Subcutaneous adipose tissue (tissue), 4 donors: ENCODE measurements around the gene SLC49A4. TPM values are rescaled to one million over a fixed set of nuclear protein-coding genes. Genes with fewer than 3 reads are reported as not detected.

Source experiments
- total RNA-seq, 4 donors: library from RNA; depleted of rRNA; stranded (reverse); fragments of >200 nt; gene quantifications; one replicate each; pipeline ENCODE4 v1.1.0, GENCODE V29; 2016
- TF ChIP-seq, protein P1 (sequence below): fragments of 450-650 bp; IDR thresholded peaks from one replicate; pipeline ENCODE4 v1.5.1; 2016; ENCODE audit warnings: low read depth, mild to moderate bottlenecking, control low read depth, antibody characterized with exemption, moderate library complexity

Gene SLC49A4
- total RNA-seq, 4 donors from 2014 or later = 21.1 to 27.1 (median 23.2) TPM

- TF ChIP-seq, protein P1, sequence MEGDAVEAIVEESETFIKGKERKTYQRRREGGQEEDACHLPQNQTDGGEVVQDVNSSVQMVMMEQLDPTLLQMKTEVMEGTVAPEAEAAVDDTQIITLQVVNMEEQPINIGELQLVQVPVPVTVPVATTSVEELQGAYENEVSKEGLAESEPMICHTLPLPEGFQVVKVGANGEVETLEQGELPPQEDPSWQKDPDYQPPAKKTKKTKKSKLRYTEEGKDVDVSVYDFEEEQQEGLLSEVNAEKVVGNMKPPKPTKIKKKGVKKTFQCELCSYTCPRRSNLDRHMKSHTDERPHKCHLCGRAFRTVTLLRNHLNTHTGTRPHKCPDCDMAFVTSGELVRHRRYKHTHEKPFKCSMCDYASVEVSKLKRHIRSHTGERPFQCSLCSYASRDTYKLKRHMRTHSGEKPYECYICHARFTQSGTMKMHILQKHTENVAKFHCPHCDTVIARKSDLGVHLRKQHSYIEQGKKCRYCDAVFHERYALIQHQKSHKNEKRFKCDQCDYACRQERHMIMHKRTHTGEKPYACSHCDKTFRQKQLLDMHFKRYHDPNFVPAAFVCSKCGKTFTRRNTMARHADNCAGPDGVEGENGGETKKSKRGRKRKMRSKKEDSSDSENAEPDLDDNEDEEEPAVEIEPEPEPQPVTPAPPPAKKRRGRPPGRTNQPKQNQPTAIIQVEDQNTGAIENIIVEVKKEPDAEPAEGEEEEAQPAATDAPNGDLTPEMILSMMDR = no peak
These were observed 98.4 kb downstream of the SLC49A4 start for GRCh38 chr3:122893282-122893681.

DNA sequence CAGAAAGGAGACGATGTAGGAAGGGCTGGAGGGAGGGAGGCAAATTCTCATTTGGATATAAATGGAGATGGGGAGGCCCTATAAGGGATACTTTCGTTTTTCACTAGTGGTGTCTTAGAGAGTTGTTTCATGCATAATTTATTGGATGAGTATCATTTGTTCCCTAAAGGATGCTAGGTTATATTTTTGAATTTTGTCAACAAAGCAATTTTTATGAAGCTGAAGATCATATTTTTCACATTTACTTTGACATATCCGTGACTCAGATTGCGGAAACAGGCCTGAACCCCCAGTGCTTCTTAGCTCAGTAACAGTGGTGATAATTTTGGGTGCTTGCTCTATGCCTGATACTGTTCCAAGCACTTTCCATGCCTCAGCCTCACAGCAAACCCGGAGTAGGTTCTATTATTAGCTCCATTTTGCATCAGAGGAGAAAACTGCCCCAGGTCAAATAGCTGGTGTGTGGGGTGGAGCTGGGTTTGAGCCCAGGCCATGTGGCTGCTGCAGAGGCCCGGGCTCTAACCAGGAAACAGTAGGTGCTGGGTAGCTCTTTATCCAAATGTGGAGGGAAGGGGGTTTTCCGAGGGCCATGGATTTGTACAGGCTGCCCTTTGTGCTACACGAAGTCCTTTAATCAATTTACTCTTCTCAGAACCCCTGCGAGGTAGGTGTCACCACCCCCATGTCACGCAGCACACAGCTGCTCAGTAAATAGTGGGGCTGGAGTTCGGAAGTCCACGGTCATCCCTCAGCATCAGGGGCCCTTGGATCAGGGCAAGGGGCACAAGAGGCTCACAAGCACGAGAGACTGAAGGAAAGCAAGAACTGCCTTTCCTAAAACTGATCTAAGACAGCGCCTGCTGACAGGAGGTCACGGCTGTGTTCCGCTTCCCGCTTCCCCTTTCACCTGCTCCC lies 99.1 kb downstream of the SLC49A4 start:
- TF ChIP-seq, protein P1 = no peak

DNA sequence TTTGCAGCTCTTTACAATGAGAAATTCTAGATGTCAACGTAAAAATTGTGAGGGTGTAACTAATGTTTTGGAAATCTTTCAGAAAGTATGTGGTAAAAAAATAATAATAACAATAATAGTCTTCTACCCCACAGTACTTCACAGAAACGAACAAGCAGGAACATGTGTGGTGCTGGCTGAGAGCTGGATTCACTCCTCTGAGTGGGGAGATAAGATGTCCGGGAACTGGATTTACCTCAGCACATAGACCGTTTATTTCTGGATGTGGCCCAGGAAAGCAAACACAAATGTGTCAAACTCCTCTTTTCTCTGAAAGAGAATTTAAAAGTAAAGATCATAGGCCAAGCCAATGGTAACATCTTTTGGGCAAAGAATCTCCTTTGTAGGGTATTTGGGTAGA lies 103.4 kb downstream of the SLC49A4 start:
- TF ChIP-seq, protein P1 = no peak

DNA sequence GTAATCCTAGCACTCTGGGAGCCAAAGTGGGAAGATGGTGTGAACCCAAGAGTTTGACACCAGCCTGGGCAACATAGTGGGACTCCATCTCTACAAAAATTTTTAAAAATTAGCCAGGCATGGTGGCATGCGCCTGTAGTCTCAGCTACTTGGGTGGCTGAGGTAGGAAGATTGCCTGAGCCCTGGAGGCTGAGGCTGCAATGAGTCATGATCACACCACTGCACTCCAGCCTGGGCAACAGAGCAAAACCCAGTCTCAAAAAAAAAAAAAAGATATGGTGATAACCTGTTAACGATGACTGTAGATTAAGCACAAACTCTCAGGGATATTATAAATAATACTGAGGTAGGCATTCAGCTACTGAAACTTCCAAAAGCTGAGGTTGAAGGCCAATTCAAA lies 107.5 kb downstream of the SLC49A4 start:
- TF ChIP-seq, protein P1 = no peak

- TF ChIP-seq, protein P1 = no peak
These were observed 108.3 kb downstream of the SLC49A4 start for GRCh38 chr3:122903171-122903570.

GRCh38 chr3:122907471-122907870 lies 112.6 kb downstream of the SLC49A4 start:
- TF ChIP-seq, protein P1 = no peak

DNA sequence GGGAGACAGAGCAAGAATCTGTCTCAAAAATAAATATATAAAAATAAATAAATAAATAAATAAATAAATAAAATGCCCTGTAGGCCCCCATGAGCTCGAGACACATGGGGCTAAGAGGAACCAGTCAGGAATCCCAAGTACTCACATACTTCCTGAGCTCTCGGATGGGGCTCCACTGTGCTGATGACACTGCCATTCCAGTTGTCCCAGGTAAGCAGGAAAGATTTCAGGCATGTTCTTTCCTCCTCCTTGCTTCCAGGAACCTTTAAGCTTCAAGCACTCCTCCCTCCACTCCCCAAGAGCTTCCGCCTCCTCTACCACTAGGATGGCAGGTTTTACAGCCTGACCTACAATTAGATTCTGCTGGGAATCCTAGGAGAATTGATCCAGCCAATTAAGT lies 113.4 kb downstream of the SLC49A4 start:
- TF ChIP-seq, protein P1 = no peak
